ENCODE results near the gene SYNJ2BP. TPM values are rescaled to one million over a fixed set of nuclear protein-coding genes. Genes with fewer than 3 reads are reported as not detected.
"Not testable (repeated sequence)": the region's sequence is repeated elsewhere in the genome, so short reads cannot be mapped to it uniquely, and the experiment has no call there.

Gene SYNJ2BP
- total RNA-seq, 2 experiments from 2014 or later, result 7.5 to 8.2 TPM

GRCh38 chr14:70416338-70416724 is 559 bp downstream of the SYNJ2BP start:
- no peaks in the 10 kb centered on the region for H3K36me3 Mint-ChIP-seq (ENCODE audit: low read depth)
- H3K4me3 Mint-ChIP-seq, result peak overlapping the region; percentile 99
- intact Hi-C loops (cut with DNase I, micrococcal nuclease), result loop anchor here in 1 of 2 experiments (2.0 kb wide), 1 partner anchor 56 kb away; no protein-coding TSS in a partner anchor
- H3K9me3 Mint-ChIP-seq (ENCODE audit: low read depth), result no peaks in the 10 kb centered on the region
- DNase-seq (no peak), ATAC-seq (peak; percentile 25)
- POLR2A ChIA-PET, result no interaction called here
- H3K4me1 Mint-ChIP-seq, result peaks cover 37% of the 10 kb centered on the region
- H3K27me3 Mint-ChIP-seq, result no peaks in the 10 kb centered on the region
- CTCF ChIA-PET, result no interaction called here
- peak overlapping the region; percentile 88 for H3K27ac Mint-ChIP-seq

GRCh38 chr14:70415788-70416187 is 1.1 kb downstream of the SYNJ2BP start:
- H3K4me3 Mint-ChIP-seq, result peak overlapping the region; percentile 99
- intact Hi-C loops (cut with DNase I, micrococcal nuclease), result loop anchor here in 1 of 2 experiments (2.0 kb wide), 1 partner anchor 55 kb away; no protein-coding TSS in a partner anchor
- no peaks in the 10 kb centered on the region for H3K27me3 Mint-ChIP-seq
- H3K27ac Mint-ChIP-seq, result peak overlapping the region; percentile 75
- H3K36me3 Mint-ChIP-seq (ENCODE audit: low read depth), result no peaks in the 10 kb centered on the region
- ATAC-seq (no peak), DNase-seq (no peak)
- ChIA-PET POLR2A (no interaction called here), CTCF (no interaction called here)
- peaks cover 38% of the 10 kb centered on the region for H3K4me1 Mint-ChIP-seq
- no peaks in the 10 kb centered on the region for H3K9me3 Mint-ChIP-seq (ENCODE audit: low read depth)

- intact Hi-C loops (cut with DNase I, micrococcal nuclease), result no loop called here
- Mint-ChIP-seq H3K36me3 (ENCODE audit: low read depth) (peaks cover 8% of the 10 kb centered on the region), H3K27me3 (no peaks in the 10 kb centered on the region), H3K27ac (no peak overlapping the region), H3K4me1 (peaks cover 16% of the 10 kb centered on the region), H3K4me3 (no peak overlapping the region), H3K9me3 (ENCODE audit: low read depth) (peaks cover 2% of the 10 kb centered on the region)
- DNase-seq, result no peak
- ChIA-PET CTCF (interaction anchor here (0.7 kb wide), 1 partner anchor 108 kb away, joined by 4 read pairs; no protein-coding TSS in a partner anchor), POLR2A (no interaction called here)
- no peak for ATAC-seq
Observed at GRCh38 chr14:70407621-70408020, 9.3 kb downstream of the SYNJ2BP start.

- ATAC-seq; H3K36me3 Mint-ChIP-seq (ENCODE audit: low read depth); intact Hi-C loops (cut with DNase I, micrococcal nuclease); DNase-seq; POLR2A ChIA-PET; H3K4me1 Mint-ChIP-seq; H3K4me3 Mint-ChIP-seq; H3K27me3 Mint-ChIP-seq; H3K27ac Mint-ChIP-seq; H3K9me3 Mint-ChIP-seq (ENCODE audit: low read depth): not testable (repeated sequence)
- CTCF ChIA-PET, result interaction anchor here (0.6 kb wide), 1 partner anchor 16 kb away, joined by 3 read pairs; no protein-coding TSS in a partner anchor
Observed at GRCh38 chr14:70406216-70406615, 10.7 kb downstream of the SYNJ2BP start.

- H3K27me3 Mint-ChIP-seq; DNase-seq; H3K9me3 Mint-ChIP-seq (ENCODE audit: low read depth); H3K36me3 Mint-ChIP-seq (ENCODE audit: low read depth); H3K27ac Mint-ChIP-seq; intact Hi-C loops (cut with DNase I, micrococcal nuclease); H3K4me3 Mint-ChIP-seq; ATAC-seq; H3K4me1 Mint-ChIP-seq: not testable (repeated sequence)
- ChIA-PET CTCF (interaction anchor here (1.2 kb wide), 1 partner anchor 17 kb away, joined by 3 read pairs; no protein-coding TSS in a partner anchor), POLR2A (interaction anchor here (0.7 kb wide), 1 partner anchor 192 kb away, joined by 3 read pairs; no protein-coding TSS in a partner anchor)
Observed at GRCh38 chr14:70403335-70403734, 13.6 kb downstream of the SYNJ2BP start.

- intact Hi-C loops (cut with DNase I, micrococcal nuclease), result no loop called here
- Mint-ChIP-seq H3K9me3 (ENCODE audit: low read depth) (no peaks in the 10 kb centered on the region), H3K27ac (no peak overlapping the region), H3K36me3 (ENCODE audit: low read depth) (peaks cover 1% of the 10 kb centered on the region), H3K4me3 (no peak overlapping the region), H3K27me3 (no peaks in the 10 kb centered on the region), H3K4me1 (peaks cover 3% of the 10 kb centered on the region)
- ChIA-PET POLR2A (no interaction called here), CTCF (no interaction called here)
- DNase-seq (no peak), ATAC-seq (no peak)
Observed at GRCh38 chr14:70401643-70402042, 15.2 kb downstream of the SYNJ2BP start.

- ChIA-PET CTCF (interaction anchor here (0.5 to 1.5 kb wide), 2 partner anchors 12 to 67 kb away, joined by 3 to 4 read pairs; no protein-coding TSS in a partner anchor), POLR2A (no interaction called here)
- Mint-ChIP-seq H3K4me3 (no peak overlapping the region), H3K9me3 (ENCODE audit: low read depth) (no peaks in the 10 kb centered on the region), H3K27ac (no peak overlapping the region), H3K27me3 (no peaks in the 10 kb centered on the region), H3K36me3 (ENCODE audit: low read depth) (peaks cover 1% of the 10 kb centered on the region), H3K4me1 (no peaks in the 10 kb centered on the region)
- no peak for DNase-seq
- intact Hi-C loops (cut with DNase I, micrococcal nuclease), result no loop called here
- ATAC-seq, result no peak
Observed at GRCh38 chr14:70398706-70399431, 18.0 kb downstream of the SYNJ2BP start.

GRCh38 chr14:70398280-70398679 is 18.6 kb downstream of the SYNJ2BP start:
- Mint-ChIP-seq H3K27me3 (no peaks in the 10 kb centered on the region), H3K27ac (no peak overlapping the region), H3K4me3 (no peak overlapping the region), H3K4me1 (no peaks in the 10 kb centered on the region), H3K36me3 (ENCODE audit: low read depth) (peaks cover 3% of the 10 kb centered on the region), H3K9me3 (ENCODE audit: low read depth) (no peaks in the 10 kb centered on the region)
- intact Hi-C loops (cut with DNase I, micrococcal nuclease), result no loop called here
- ATAC-seq (no peak), DNase-seq (no peak)
- POLR2A ChIA-PET, result no interaction called here
- CTCF ChIA-PET, result interaction anchor here (0.5 to 1.5 kb wide), 2 partner anchors 12 to 66 kb away, joined by 3 to 4 read pairs; no protein-coding TSS in a partner anchor

GRCh38 chr14:70397746-70398145 is 19.1 kb downstream of the SYNJ2BP start:
- CTCF ChIA-PET, result interaction anchor here (1.5 kb wide), 1 partner anchor 11 kb away, joined by 4 read pairs; no protein-coding TSS in a partner anchor
- Mint-ChIP-seq H3K36me3 (ENCODE audit: low read depth) (peaks cover 3% of the 10 kb centered on the region), H3K27me3 (no peaks in the 10 kb centered on the region), H3K4me3 (no peak overlapping the region), H3K4me1 (no peaks in the 10 kb centered on the region), H3K9me3 (ENCODE audit: low read depth) (no peaks in the 10 kb centered on the region), H3K27ac (no peak overlapping the region)
- DNase-seq, result no peak
- intact Hi-C loops (cut with DNase I, micrococcal nuclease), result no loop called here
- ATAC-seq, result no peak
- POLR2A ChIA-PET, result no interaction called here

GRCh38 chr14:70394674-70395306 is 22.1 kb downstream of the SYNJ2BP start:
- ChIA-PET CTCF (no interaction called here), POLR2A (no interaction called here)
- no peaks in the 10 kb centered on the region for H3K4me1 Mint-ChIP-seq

GRCh38 chr14:70392676-70393075 is 24.2 kb downstream of the SYNJ2BP start:
- DNase-seq (no peak), ATAC-seq (no peak)
- Mint-ChIP-seq H3K27me3 (no peaks in the 10 kb centered on the region), H3K36me3 (ENCODE audit: low read depth) (peaks cover 8% of the 10 kb centered on the region), H3K9me3 (ENCODE audit: low read depth) (no peaks in the 10 kb centered on the region), H3K27ac (no peak overlapping the region), H3K4me1 (no peaks in the 10 kb centered on the region), H3K4me3 (no peak overlapping the region)
- intact Hi-C loops (cut with DNase I, micrococcal nuclease), result no loop called here
- ChIA-PET CTCF (no interaction called here), POLR2A (no interaction called here)

More at GRCh38 chr14:70394674-70395306, 22.1 kb downstream of the SYNJ2BP start:
- peaks cover 3% of the 10 kb centered on the region for H3K36me3 Mint-ChIP-seq (ENCODE audit: low read depth)
- no peaks in the 10 kb centered on the region for H3K9me3 Mint-ChIP-seq (ENCODE audit: low read depth)
- intact Hi-C loops (cut with DNase I, micrococcal nuclease), result no loop called here
- H3K27me3 Mint-ChIP-seq, result no peaks in the 10 kb centered on the region
- no peak for DNase-seq
- H3K27ac Mint-ChIP-seq, result no peak overlapping the region
- no peak for ATAC-seq
- no peak overlapping the region for H3K4me3 Mint-ChIP-seq

Data from activated CD4-positive, alpha-beta T cell treated with anti-CD3 and anti-CD28 coated beads for 36 hours (primary cell).